Erythroblast (primary cell): Measurements from ENCODE around the gene RHOF.

ENCODE experiments used
- GATA1 ChIP-seq: IDR thresholded peaks from 2 replicates; pipeline ENCODE4 v1.6.1; 2011; ENCODE audit warnings: low read depth, mild to moderate bottlenecking, control low read depth, low read length, moderate library complexity
- POLR2A ChIP-seq: IDR thresholded peaks from 2 replicates; pipeline ENCODE4 v1.6.1; 2011; ENCODE audit warnings: mild to moderate bottlenecking, low read length

DNA sequence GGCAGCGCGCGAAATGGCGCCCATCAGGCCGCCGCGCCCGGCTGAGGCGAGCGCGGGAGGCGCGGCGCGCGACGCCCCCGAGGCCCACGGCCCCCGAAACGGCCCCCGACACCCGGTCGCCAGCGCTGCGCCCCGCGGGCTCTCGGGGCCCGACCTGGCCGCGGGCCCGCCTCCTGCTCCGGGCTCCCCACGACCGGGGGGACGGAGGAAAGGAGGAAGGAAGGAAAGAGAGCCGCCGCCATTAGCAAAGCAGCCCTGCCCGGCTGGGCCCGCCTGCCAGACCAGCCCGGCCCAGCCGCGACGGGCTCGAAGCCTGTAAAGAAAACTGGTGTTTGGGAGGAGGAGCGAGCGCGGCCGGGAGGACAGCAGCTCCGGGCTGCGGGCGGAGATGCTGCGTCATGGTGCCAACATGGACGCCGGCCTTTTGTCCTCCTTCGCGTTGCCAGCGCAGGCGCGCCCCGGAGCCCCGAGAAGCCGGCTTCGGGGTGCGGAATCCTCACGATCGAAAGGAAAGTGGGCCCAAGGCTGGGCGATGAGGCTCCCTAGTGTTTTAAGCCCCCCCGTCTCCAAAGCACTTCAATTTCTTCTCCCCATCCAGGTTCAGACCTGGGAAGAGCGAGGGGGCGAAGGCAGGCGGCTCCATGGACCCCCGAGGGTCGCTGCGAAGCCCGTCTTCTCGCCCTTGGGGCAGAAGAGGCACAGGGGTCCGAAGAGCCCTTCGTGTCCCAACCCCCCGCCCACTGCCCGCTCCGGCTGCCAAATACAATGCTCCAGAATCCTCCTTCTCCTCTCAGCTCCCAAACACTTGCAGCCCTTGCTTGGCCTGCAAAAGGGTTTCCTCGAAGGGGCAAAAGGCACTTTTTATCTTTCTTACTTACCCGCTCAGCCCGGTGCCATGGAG lies 7.5 kb upstream of the RHOF start:
- TF ChIP-seq POLR2A (peak; percentile 57), GATA1 (no peak)
